DOHH2 (cell line): Measurements from ENCODE around the gene VDAC2.
"Not testable (repeated sequence)": the region's sequence is repeated elsewhere in the genome, so short reads cannot be mapped to it uniquely, and the experiment has no call there.

ENCODE experiments used
- H3F3A ChIP-seq: fragments of 200-600 bp; sonication (generic), shearing (Covaris generic); 2 replicates; pipeline ENCODE4 v1.6.0; 2016; ENCODE audit warnings: antibody characterized with exemption, mild to moderate bottlenecking; ENCODE audit not compliant: control insufficient read depth, insufficient read depth
- H3K27ac ChIP-seq: fragments of 200-600 bp; sonication (generic); 2 replicates; pipeline ENCODE4 v1.5.1; 2014; ENCODE audit warnings: low read depth, mild to moderate bottlenecking, low read length, moderate library complexity
- H3K27me3 ChIP-seq: fragments of 200-600 bp; sonication (generic); 2 replicates; pipeline ENCODE4 v1.6.1; 2014; ENCODE audit warnings: mild to moderate bottlenecking, low read length, mixed read lengths; ENCODE audit not compliant: control insufficient read depth
- H3K36me3 ChIP-seq: fragments of 200-600 bp; sonication (generic); 2 replicates; pipeline ENCODE4 v1.6.1; 2014; ENCODE audit warnings: mild to moderate bottlenecking, low read length, moderate library complexity, mixed read lengths; ENCODE audit not compliant: control insufficient read depth
- H3K4me1 ChIP-seq: fragments of 200-600 bp; sonication (generic); 2 replicates; pipeline ENCODE4 v1.6.1; 2014; ENCODE audit warnings: mild to moderate bottlenecking, low read length, mixed read lengths; ENCODE audit not compliant: control insufficient read depth
- H3K4me2 ChIP-seq: fragments of 200-600 bp; sonication (generic); 2 replicates; pipeline ENCODE4 v1.6.0; 2014; ENCODE audit warnings: mild to moderate bottlenecking, low read length, moderate library complexity
- H3K4me3 ChIP-seq: fragments of 200-600 bp; sonication (generic); 2 replicates; pipeline ENCODE4 v1.5.1; 2014; ENCODE audit warnings: mild to moderate bottlenecking, low read length, mixed read lengths
- H3K79me2 ChIP-seq: fragments of 200-600 bp; sonication (generic); 2 replicates; pipeline ENCODE4 v1.6.1; 2014; ENCODE audit warnings: mild to moderate bottlenecking, low read length, mixed read lengths; ENCODE audit not compliant: control insufficient read depth
- H3K9me2 ChIP-seq: fragments of 200-600 bp; sonication (generic); replicated peaks from 2 replicates; pipeline ENCODE4 v1.6.1; 2014; ENCODE audit warnings: mild to moderate bottlenecking, low read length, mixed read lengths; ENCODE audit not compliant: control insufficient read depth
- H3K9me3 ChIP-seq: fragments of 200-600 bp; sonication (generic); 2 replicates; pipeline ENCODE4 v1.6.1; 2014; ENCODE audit warnings: antibody characterized with exemption, low read length, mixed read lengths; ENCODE audit not compliant: control insufficient read depth, insufficient read depth
- H4K20me1 ChIP-seq: fragments of 200-600 bp; sonication (generic); 2 replicates; pipeline ENCODE4 v1.6.0; 2014; ENCODE audit warnings: low read depth, mild to moderate bottlenecking, antibody characterized with exemption, low read length, moderate library complexity; ENCODE audit not compliant: control insufficient read depth, insufficient read depth
- CTCF ChIP-seq: fragments of 200-600 bp; sonication (generic); IDR thresholded peaks from one replicate; pipeline ENCODE4 v1.5.1; 2014; ENCODE audit warnings: antibody characterized with exemption, mild to moderate bottlenecking, low read depth, low read length; ENCODE audit not compliant: poor library complexity, severe bottlenecking
- EZH2phosphoT487 ChIP-seq: fragments of 200-600 bp; sonication (generic); IDR thresholded peaks from 2 replicates; pipeline ENCODE4 v1.6.1; 2017; ENCODE audit warnings: borderline replicate concordance, mild to moderate bottlenecking, antibody characterized with exemption, low read length, moderate library complexity, mixed read lengths

The VDAC2 gene

GRCh38 chr10:75201793-75202307 is 8.7 kb upstream of the VDAC2 start:
- H3K4me1 ChIP-seq: no peaks in the 10 kb centered on the region
- no peak overlapping the region for H3K27ac ChIP-seq
- H3F3A ChIP-seq: no peaks in the 10 kb centered on the region
- H3K4me2 ChIP-seq: no peak overlapping the region
- H3K36me3 ChIP-seq: no peaks in the 10 kb centered on the region
- H4K20me1 ChIP-seq: no peaks in the 10 kb centered on the region
- no peaks in the 10 kb centered on the region for H3K79me2 ChIP-seq
- TF ChIP-seq CTCF (no peak), EZH2phosphoT487 (no peak)
- no peak overlapping the region for H3K4me3 ChIP-seq
- no peaks in the 10 kb centered on the region for H3K9me3 ChIP-seq
- no peaks in the 10 kb centered on the region for H3K9me2 ChIP-seq
- no peaks in the 10 kb centered on the region for H3K27me3 ChIP-seq

GRCh38 chr10:75202321-75203045 is 8.1 kb upstream of the VDAC2 start:
- no peaks in the 10 kb centered on the region for H3K36me3 ChIP-seq
- H3K4me1 ChIP-seq: no peaks in the 10 kb centered on the region
- no peak overlapping the region for H3K27ac ChIP-seq
- no peak overlapping the region for H3K4me2 ChIP-seq
- no peaks in the 10 kb centered on the region for H4K20me1 ChIP-seq
- no peaks in the 10 kb centered on the region for H3K9me3 ChIP-seq
- H3K27me3 ChIP-seq: no peaks in the 10 kb centered on the region
- no peaks in the 10 kb centered on the region for H3K79me2 ChIP-seq
- H3K4me3 ChIP-seq: no peak overlapping the region
- TF ChIP-seq EZH2phosphoT487 (no peak), CTCF (no peak)
- H3F3A ChIP-seq: no peaks in the 10 kb centered on the region
- no peaks in the 10 kb centered on the region for H3K9me2 ChIP-seq

- H3K27me3 ChIP-seq, H3K9me3 ChIP-seq, H3K4me2 ChIP-seq, H3K4me3 ChIP-seq, H3K9me2 ChIP-seq, H3F3A ChIP-seq, H3K79me2 ChIP-seq, H3K36me3 ChIP-seq, H3K4me1 ChIP-seq, H4K20me1 ChIP-seq, H3K27ac ChIP-seq: not testable (repeated sequence)
Measured at GRCh38 chr10:75203046-75203620, 7.5 kb upstream of the VDAC2 start.

GRCh38 chr10:75203724-75204123 is 6.9 kb upstream of the VDAC2 start:
- no peaks in the 10 kb centered on the region for H3F3A ChIP-seq
- no peaks in the 10 kb centered on the region for H3K9me3 ChIP-seq
- H4K20me1 ChIP-seq: no peaks in the 10 kb centered on the region
- TF ChIP-seq CTCF (no peak), EZH2phosphoT487 (no peak)
- H3K36me3 ChIP-seq: no peaks in the 10 kb centered on the region
- H3K27me3 ChIP-seq: no peaks in the 10 kb centered on the region
- no peak overlapping the region for H3K4me2 ChIP-seq
- H3K4me1 ChIP-seq: no peaks in the 10 kb centered on the region
- H3K27ac ChIP-seq: no peak overlapping the region
- H3K4me3 ChIP-seq: no peak overlapping the region
- H3K9me2 ChIP-seq: no peaks in the 10 kb centered on the region
- H3K79me2 ChIP-seq: no peaks in the 10 kb centered on the region
